GM19468 (cell line): ENCODE data around the gene PSG1.
"Not testable (repeated sequence)": the region's sequence is repeated elsewhere in the genome, so short reads cannot be mapped to it uniquely, and the experiment has no call there.

Source experiments
- ATAC-seq: cut with Tn5 transposase; IDR thresholded peaks from one replicate; pipeline ENCODE4 v1.9.1; 2021; ENCODE audit warnings: mild to moderate bottlenecking, moderate library complexity, moderate number of reproducible peaks; ENCODE audit not compliant: unreplicated experiment; ENCODE audit errors: extremely low read depth

Gene PSG1

DNA sequence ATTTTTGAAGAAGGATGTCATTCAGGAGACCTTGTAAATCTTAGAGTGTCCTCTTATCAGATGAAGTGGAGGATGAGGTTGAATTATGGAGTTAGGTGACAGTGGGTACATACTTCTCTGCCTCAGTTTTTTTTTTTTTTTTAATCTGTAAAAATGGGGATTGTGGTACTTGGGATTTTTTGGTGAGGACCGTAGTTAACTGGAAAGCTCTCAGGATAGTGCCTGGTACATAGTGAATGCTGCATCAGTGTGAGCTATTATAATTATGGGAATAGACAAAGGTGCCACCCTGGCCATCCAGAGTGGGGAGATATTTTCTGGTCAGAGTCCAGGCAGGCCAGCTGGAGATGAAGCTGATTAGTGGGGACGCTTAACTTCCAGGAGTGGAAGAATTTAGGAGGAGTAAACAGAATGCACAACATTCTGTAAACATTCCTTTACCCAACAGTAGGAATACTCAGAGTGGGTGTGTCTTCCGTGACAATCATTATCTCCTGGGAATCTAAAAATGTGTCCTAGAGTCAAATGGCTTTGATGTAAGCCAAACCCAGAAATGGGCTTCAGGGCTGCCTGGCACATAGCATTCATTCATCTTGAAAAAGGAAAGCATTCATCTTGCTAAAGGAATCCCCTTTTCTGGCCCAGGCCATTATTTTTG, 47.4 kb downstream of the PSG1 start:
- not testable (repeated sequence) for ATAC-seq

DNA sequence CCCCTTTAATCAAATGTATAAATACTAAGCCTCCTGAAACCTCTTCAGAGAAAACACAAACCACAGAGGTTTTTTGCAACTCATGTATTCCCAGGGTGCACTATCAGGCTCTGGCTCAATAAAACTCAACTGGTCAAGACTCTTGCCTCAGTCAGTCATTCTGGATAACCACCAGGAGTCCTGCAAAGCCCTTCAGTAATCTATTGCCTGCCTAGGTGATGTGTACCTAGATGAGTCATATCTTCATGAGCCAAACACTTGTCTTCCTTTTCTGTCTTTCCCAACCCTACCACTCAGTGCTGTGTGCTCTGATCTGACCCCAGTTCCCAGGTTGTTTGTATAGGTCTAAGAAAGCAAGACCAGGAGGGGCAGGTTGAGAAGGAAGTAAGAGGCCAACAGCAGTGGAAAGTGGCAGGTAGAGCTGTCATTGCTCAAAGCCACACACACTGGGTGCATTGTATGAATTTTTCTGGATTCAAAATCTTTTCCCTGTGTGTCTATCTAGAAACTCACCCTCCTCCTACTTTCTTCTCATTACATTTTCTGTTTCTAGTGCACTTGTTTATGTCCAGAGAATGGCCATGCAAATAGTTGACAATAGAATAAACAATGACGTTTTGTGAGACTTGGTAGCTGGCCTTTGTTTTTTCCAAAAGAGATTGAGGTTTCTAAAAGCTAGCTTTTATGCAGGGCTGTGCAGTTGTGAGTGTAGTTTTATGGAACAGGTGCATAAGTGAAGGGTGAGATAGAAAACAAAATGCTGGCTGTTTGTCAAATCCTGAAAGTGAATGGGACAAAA, 48.1 kb downstream of the PSG1 start:
- ATAC-seq: no peak

DNA sequence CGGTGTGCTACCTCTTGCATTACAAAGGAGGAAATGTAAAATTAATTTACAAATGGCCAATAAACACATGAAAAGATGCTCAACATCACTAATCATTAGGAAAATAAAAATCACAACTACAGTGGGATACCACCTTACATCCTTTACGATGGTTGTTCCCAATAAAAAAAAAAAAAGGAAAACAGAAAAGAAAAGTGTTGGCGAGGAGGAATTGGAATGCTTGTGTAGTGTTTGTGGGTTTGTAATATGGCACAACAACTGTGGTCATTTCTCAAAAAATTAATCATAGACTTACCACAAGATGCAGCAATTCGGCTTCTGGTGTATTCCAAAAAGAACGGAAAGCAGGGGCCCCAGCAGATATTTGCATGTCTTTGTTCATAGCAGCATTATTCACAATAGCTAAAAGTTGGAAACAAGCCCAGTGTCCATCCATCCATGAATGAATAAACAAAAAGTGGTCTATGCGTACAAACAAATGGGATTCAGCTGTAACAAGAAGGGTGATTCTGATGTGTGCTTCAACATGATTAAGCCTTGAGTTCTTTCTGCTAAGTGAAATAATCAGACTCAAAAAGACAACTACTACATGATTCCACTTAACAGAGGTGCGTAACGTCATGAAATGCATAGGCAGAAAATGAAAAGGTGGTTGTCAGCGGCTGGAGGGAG, 58.1 kb downstream of the PSG1 start:
- ATAC-seq: not testable (repeated sequence)

DNA sequence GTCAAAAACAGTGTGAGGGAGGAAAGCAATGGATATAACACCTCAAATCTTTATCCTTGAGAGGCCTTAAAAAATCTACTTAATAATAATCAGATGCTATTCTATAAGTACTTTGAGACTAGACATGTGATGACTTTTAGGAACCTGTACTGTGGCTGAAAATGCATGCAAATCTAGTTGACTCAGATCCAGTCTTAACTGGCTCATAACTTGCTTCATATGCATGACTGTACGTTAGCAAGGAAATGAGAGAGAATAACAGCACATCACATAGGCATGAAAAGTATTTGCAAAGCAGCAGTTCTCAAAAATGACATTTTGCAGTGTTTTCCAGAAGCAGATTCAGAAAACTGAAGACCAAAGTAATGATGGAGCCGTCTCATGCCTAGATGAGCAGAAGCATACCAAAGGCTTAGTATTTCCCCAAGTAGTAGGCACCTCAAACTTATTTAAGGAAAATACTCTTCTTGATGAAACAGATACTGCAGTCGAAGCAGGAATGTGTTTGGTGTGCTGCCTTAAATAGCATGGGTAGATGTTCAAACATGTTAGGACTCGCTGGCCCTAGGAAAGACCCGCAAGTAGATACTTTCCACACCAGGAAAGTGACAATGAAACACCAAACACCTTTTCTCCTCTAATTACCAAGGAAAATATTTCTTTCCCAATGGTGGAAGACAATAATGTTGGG, 59.4 kb downstream of the PSG1 start:
- ATAC-seq: not testable (repeated sequence)

DNA sequence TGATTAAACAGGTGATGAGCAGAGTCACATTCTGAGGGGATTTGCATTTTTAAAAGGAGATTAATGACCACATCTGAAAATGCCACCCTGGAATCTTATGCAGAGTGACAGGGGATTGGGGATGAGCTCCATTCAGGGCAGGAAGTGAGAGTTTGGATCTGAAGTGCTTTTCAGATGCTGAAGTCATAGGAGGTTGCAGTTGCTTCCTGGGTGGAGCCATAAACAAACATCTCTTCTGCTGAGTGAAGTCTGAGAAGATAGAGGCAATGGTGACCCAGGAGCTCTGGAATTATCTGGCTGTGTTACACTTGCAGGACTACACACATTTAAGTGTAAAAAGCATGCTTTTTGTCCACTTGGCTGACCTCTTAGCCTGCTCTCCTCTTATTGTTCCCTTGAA, 62.6 kb downstream of the PSG1 start:
- ATAC-seq: no peak
